ENCODE results near the gene HSFX3. TPM values are rescaled to one million over a fixed set of nuclear protein-coding genes. Genes with fewer than 3 reads are reported as not detected.

The HSFX3 gene
- total and polyA plus RNA-seq, 2 of the 8 experiments (the other 6 are each of a cell fraction or from before 2014, with no cell fraction given), result not detected

DNA sequence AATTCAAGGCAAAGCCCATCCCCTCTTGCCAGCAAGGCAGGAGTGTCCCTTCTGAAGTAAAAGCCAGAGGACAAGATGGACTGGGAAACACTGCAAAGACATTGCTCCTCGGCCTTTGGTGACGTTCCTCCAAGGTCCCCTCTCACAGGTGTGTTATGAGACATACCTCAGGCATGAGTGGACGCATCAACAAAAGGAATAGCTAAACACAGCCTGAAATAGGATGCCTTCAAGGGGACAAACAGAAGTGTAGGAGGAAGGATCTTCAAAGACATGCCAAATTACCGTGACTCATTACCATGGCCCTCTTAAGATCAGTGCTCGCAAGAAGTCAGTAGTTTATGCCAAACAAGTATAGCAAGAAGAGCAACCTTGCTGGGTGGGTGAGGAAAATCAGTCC is 38.6 kb downstream of the HSFX3 start (continued):
- TF ChIP-seq, protein P1, sequence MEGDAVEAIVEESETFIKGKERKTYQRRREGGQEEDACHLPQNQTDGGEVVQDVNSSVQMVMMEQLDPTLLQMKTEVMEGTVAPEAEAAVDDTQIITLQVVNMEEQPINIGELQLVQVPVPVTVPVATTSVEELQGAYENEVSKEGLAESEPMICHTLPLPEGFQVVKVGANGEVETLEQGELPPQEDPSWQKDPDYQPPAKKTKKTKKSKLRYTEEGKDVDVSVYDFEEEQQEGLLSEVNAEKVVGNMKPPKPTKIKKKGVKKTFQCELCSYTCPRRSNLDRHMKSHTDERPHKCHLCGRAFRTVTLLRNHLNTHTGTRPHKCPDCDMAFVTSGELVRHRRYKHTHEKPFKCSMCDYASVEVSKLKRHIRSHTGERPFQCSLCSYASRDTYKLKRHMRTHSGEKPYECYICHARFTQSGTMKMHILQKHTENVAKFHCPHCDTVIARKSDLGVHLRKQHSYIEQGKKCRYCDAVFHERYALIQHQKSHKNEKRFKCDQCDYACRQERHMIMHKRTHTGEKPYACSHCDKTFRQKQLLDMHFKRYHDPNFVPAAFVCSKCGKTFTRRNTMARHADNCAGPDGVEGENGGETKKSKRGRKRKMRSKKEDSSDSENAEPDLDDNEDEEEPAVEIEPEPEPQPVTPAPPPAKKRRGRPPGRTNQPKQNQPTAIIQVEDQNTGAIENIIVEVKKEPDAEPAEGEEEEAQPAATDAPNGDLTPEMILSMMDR (IDR thresholded peaks at IDR 0.05; ENCODE audit: control extremely low read depth in 1 of 3, insufficient read depth in 1 of 3, low read depth in 1 of 3, low read length in 3 of 3), result no peak
- TF ChIP-seq KDM1A (IDR thresholded peaks at IDR 0.05; ENCODE audit: borderline replicate concordance, low read length), result no peak
- TF ChIP-seq SIRT6 (IDR thresholded peaks at IDR 0.05; ENCODE audit: low read length), result no peak
- TF ChIP-seq TAF1 (IDR thresholded peaks at IDR 0.05; ENCODE audit: low read depth, low read length), result no peak
- no peak for TF ChIP-seq USF2 (IDR thresholded peaks at IDR 0.05; ENCODE audit: low read length)
- TF ChIP-seq NRF1 (IDR thresholded peaks at IDR 0.05; ENCODE audit: low read depth, low read length), result no peak
- no peak for TF ChIP-seq EP300 (IDR thresholded peaks at IDR 0.05; ENCODE audit: borderline replicate concordance in 1 of 2, low read depth in 2 of 2, low read length in 2 of 2)
- TF ChIP-seq SIX5 (IDR thresholded peaks at IDR 0.05; ENCODE audit: low read depth, low read length), result no peak
